ENCODE measurements around the gene ACSM2B. TPM values are rescaled to one million over a fixed set of nuclear protein-coding genes. Genes with fewer than 3 reads are reported as not detected.
"Not testable (repeated sequence)": the region's sequence is repeated elsewhere in the genome, so short reads cannot be mapped to it uniquely, and the experiment has no call there.

The ACSM2B gene
- polyA plus RNA-seq, 2 of the 4 experiments (the other 2 are of a cell fraction), result not detected

DNA sequence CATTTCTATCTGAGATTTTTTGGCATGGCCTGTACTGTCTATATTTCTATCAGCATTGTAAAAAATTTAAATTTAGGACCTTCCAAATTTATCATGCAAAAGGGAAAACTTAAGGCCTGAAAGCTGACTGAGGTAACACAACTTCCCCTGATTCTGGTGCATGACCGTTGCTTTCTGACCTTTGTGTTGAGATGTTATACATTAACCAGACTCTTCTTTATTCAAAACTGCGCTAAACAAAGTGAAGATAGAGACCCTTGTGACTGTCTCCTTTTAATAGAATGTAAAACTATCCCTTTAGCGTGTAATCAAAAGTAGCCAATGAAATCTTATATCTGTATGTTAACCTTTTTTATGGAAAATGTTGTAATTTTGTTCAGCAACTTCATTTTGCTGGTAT is 1.9 kb upstream of the ACSM2B start:
- H3K9me3 ChIP-seq; FAIRE-seq; POLR2A ChIA-PET; CTCF ChIA-PET; ATAC-seq; H3K27ac ChIP-seq; H3K4me1 ChIP-seq; H3K4me2 ChIP-seq; DNase-seq (ENCODE audit: low read depth in 1 of 2, low spot score in 1 of 2); H3K4me3 ChIP-seq: not testable (repeated sequence)
- WGBS (ENCODE audit: missing lambda C conversion rate), result 11% methylated on average over 2 of the region's 3 CpGs

DNA sequence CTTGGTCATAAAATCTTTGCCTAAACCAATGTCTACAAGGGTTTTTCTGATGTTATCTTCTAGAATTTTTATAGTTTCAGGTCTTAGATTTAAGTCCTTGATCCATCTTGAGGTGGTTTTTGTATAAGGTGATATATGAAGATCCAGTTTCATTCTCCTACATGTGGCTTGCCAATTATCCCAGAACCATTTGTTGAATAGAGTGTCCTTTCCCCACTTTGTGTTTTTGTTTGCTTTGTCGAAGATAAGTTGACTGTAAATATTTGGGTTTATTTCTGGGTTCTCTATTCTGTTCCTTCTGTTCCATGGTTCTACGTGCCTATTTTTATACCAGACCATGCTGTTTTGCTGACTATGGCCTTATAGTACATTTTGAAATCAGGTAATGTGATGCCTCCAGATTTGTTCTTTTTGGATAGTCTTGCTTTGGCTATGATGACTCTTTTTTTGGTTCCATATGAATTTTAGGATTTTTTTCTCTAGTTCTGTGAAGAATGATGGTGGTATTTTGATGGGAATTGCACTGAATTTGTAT is 7.0 kb downstream of the ACSM2B start:
- TF ChIP-seq MAFK (IDR thresholded peaks at IDR 0.05; ENCODE audit: partially characterized antibody), result peak; percentile 3
- H3K4me1 ChIP-seq; H3K9me3 ChIP-seq; H3K27ac ChIP-seq; POLR2A ChIA-PET; DNase-seq (ENCODE audit: low read depth in 1 of 2, low spot score in 1 of 2); CTCF ChIA-PET; ATAC-seq; H3K4me3 ChIP-seq; FAIRE-seq; H3K4me2 ChIP-seq: not testable (repeated sequence)
- 1% methylated on average over 2 of the region's 2 CpGs for WGBS (ENCODE audit: missing lambda C conversion rate)

GRCh38 chr16:20568404-20568803 is 7.8 kb downstream of the ACSM2B start:
- ChIA-PET POLR2A (no interaction called here), CTCF (no interaction called here)
- Histone ChIP-seq H3K4me1 (no peaks in the 10 kb centered on the region), H3K4me2 (no peak overlapping the region), H3K27ac (no peak overlapping the region), H3K9me3 (no peaks in the 10 kb centered on the region), H3K4me3 (no peak overlapping the region)
- FAIRE-seq (no peak), ATAC-seq (no peak), DNase-seq (ENCODE audit: low read depth in 1 of 2, low spot score in 1 of 2) (no peak)
- no peak for TF ChIP-seq ZC3H11A (IDR thresholded peaks at IDR 0.05)
- TF ChIP-seq EHF (CRISPR knock-in tag; IDR thresholded peaks at IDR 0.05), result no peak
- TF ChIP-seq ZNF302 (CRISPR knock-in tag; IDR thresholded peaks at IDR 0.05), result no peak
- no peak for TF ChIP-seq SMC3 (IDR thresholded peaks at IDR 0.05)
- no peak for TF ChIP-seq RARB (CRISPR knock-in tag; IDR thresholded peaks at IDR 0.05)
- TF ChIP-seq NR3C1 (IDR thresholded peaks at IDR 0.05), result no peak
- TF ChIP-seq MAFK (IDR thresholded peaks at IDR 0.05; ENCODE audit: partially characterized antibody), result no peak
- TF ChIP-seq KDM5A (IDR thresholded peaks at IDR 0.05), result no peak
- TF ChIP-seq HEYL (CRISPR knock-in tag; IDR thresholded peaks at IDR 0.05), result no peak
- TF ChIP-seq RAD21 (conservative IDR thresholded peaks at IDR 0.05 in 1 of 2, IDR thresholded peaks at IDR 0.05 in 1 of 2), result no peak
- TF ChIP-seq CBX2 (IDR thresholded peaks at IDR 0.05; ENCODE audit: borderline replicate concordance, low read depth), result no peak
- no peak for TF ChIP-seq ESRRA (IDR thresholded peaks at IDR 0.05; ENCODE audit: borderline replicate concordance, low read length)
- 38% methylated on average over 3 of the region's 3 CpGs for WGBS (ENCODE audit: missing lambda C conversion rate)

DNA sequence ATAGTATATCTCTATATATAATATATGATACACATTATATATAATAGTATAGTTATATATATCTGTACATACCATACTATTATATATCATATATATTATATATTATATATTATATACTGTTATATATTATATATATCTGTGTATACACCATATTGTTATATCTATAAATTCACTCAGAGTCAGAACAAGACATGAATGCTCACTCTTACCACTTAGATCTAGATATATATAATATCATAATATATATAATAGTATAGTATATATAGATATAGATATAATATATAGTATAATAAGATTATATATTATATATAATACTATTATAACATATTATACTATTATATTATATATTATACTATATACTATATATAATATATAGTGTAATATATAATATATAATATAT is 9.3 kb downstream of the ACSM2B start:
- no peak overlapping the region for H3K4me2 ChIP-seq
- ATAC-seq (no peak), DNase-seq (ENCODE audit: low read depth in 1 of 2, low spot score in 1 of 2) (no peak), FAIRE-seq (no peak)
- ChIA-PET POLR2A (no interaction called here), CTCF (no interaction called here)
- H3K4me3 ChIP-seq, result no peak overlapping the region
- H3K9me3 ChIP-seq, result no peaks in the 10 kb centered on the region
- no peak overlapping the region for H3K27ac ChIP-seq
- TF ChIP-seq HES2 (IDR thresholded peaks at IDR 0.05) (no peak), SREBF2 (IDR thresholded peaks at IDR 0.05) (no peak), NFE2L2 (conservative IDR thresholded peaks at IDR 0.05; ENCODE audit: low read length) (no peak), PHF8 (IDR thresholded peaks at IDR 0.05; ENCODE audit: borderline replicate concordance, low read depth) (no peak), ATOH8 (CRISPR knock-in tag; IDR thresholded peaks at IDR 0.05; ENCODE audit: low read depth) (no peak), ZNF302 (CRISPR knock-in tag; IDR thresholded peaks at IDR 0.05) (no peak), JUNB (IDR thresholded peaks at IDR 0.05) (no peak), ZFP36 (IDR thresholded peaks at IDR 0.05; ENCODE audit: borderline replicate concordance, partially characterized antibody) (no peak), CHD2 (IDR thresholded peaks at IDR 0.05; ENCODE audit: low read length, partially characterized antibody) (no peak), RARB (CRISPR knock-in tag; IDR thresholded peaks at IDR 0.05) (no peak), KDM1A (IDR thresholded peaks at IDR 0.05; ENCODE audit: low read depth) (no peak), CTCF (IDR thresholded peaks at IDR 0.05) (no peak), CBX2 (IDR thresholded peaks at IDR 0.05; ENCODE audit: borderline replicate concordance, low read depth) (no peak), CBX8 (IDR thresholded peaks at IDR 0.05) (no peak), SMC3 (IDR thresholded peaks at IDR 0.05) (no peak), HOXB5 (CRISPR knock-in tag; IDR thresholded peaks at IDR 0.05) (no peak), ZC3H11A (IDR thresholded peaks at IDR 0.05) (no peak), CHD4 (IDR thresholded peaks at IDR 0.05; ENCODE audit: borderline replicate concordance) (no peak), HDAC2 (IDR thresholded peaks at IDR 0.05) (no peak)
- TF ChIP-seq, protein P1, sequence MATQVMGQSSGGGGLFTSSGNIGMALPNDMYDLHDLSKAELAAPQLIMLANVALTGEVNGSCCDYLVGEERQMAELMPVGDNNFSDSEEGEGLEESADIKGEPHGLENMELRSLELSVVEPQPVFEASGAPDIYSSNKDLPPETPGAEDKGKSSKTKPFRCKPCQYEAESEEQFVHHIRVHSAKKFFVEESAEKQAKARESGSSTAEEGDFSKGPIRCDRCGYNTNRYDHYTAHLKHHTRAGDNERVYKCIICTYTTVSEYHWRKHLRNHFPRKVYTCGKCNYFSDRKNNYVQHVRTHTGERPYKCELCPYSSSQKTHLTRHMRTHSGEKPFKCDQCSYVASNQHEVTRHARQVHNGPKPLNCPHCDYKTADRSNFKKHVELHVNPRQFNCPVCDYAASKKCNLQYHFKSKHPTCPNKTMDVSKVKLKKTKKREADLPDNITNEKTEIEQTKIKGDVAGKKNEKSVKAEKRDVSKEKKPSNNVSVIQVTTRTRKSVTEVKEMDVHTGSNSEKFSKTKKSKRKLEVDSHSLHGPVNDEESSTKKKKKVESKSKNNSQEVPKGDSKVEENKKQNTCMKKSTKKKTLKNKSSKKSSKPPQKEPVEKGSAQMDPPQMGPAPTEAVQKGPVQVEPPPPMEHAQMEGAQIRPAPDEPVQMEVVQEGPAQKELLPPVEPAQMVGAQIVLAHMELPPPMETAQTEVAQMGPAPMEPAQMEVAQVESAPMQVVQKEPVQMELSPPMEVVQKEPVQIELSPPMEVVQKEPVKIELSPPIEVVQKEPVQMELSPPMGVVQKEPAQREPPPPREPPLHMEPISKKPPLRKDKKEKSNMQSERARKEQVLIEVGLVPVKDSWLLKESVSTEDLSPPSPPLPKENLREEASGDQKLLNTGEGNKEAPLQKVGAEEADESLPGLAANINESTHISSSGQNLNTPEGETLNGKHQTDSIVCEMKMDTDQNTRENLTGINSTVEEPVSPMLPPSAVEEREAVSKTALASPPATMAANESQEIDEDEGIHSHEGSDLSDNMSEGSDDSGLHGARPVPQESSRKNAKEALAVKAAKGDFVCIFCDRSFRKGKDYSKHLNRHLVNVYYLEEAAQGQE (IDR thresholded peaks at IDR 0.05), result no peak
- H3K4me1 ChIP-seq, result no peaks in the 10 kb centered on the region

Measured in A549 (cell line).